GM23338 (cell line): ENCODE data around the gene FRMD4A. TPM values are rescaled to one million over a fixed set of nuclear protein-coding genes. Genes with fewer than 3 reads are reported as not detected.

Experiments used
- ATAC-seq: fragments of 200-7000 bp; cut with Tn5 transposase; 3 replicates; pipeline ENCODE4 v1.9.1; 2020
- DNase-seq: peaks from one replicate; pipeline ENCODE4 v3.0.0-alpha.2; 2015; ENCODE audit warnings: low spot score
- H2AFZ ChIP-seq: fragments of 200-600 bp; sonication (generic); 2 replicates; pipeline ENCODE4 v1.8.0; 2016; ENCODE audit warnings: antibody characterized with exemption, mild to moderate bottlenecking, moderate library complexity
- H3F3A ChIP-seq: fragments of 200-600 bp; sonication (generic); replicated peaks from 2 replicates; pipeline ENCODE4 v1.8.0; 2017; ENCODE audit warnings: antibody characterized with exemption, mixed run types, low read depth
- H3K27ac ChIP-seq: fragments of 200-600 bp; sonication (generic); 2 replicates; pipeline ENCODE4 v1.6.1; 2016; ENCODE audit warnings: low read depth
- H3K27me3 ChIP-seq: fragments of 200-600 bp; sonication (generic); 2 replicates; pipeline ENCODE4 v1.8.0; 2016; ENCODE audit warnings: mild to moderate bottlenecking, mixed run types, moderate library complexity; ENCODE audit not compliant: insufficient read depth
- H3K36me3 ChIP-seq: fragments of 200-600 bp; sonication (generic); 2 replicates; pipeline ENCODE4 v1.8.0; 2016; ENCODE audit warnings: mild to moderate bottlenecking; ENCODE audit not compliant: insufficient read depth
- H3K4me1 ChIP-seq: fragments of 200-600 bp; sonication (generic); 2 replicates; pipeline ENCODE4 v1.8.0; 2016; ENCODE audit warnings: mild to moderate bottlenecking, moderate library complexity; ENCODE audit not compliant: insufficient read depth
- H3K4me2 ChIP-seq: fragments of 200-600 bp; sonication (generic); 2 replicates; pipeline ENCODE4 v1.7.1; 2017; ENCODE audit warnings: mixed run types
- H3K4me3 ChIP-seq: fragments of 200-600 bp; sonication (generic); 2 replicates; pipeline ENCODE4 v1.6.1; 2016; ENCODE audit warnings: mixed run types
- H3K79me2 ChIP-seq: fragments of 200-600 bp; sonication (generic); replicated peaks from 2 replicates; pipeline ENCODE4 v1.8.0; 2017; ENCODE audit warnings: mild to moderate bottlenecking; ENCODE audit not compliant: insufficient read depth
- H3K9me2 ChIP-seq: fragments of 200-600 bp; sonication (generic); 2 replicates; pipeline ENCODE4 v1.8.0; 2017; ENCODE audit not compliant: insufficient read depth
- H4K20me1 ChIP-seq: fragments of 200-600 bp; sonication (generic); replicated peaks from 2 replicates; pipeline ENCODE4 v1.8.0; 2017; ENCODE audit warnings: mild to moderate bottlenecking; ENCODE audit not compliant: insufficient read depth
- H3K27ac Mint-ChIP-seq: 2 replicates; pipeline ENCODE4 v1.8.0; 2020; ENCODE audit warnings: inconsistent platforms, mild to moderate bottlenecking, moderate library complexity, mixed read lengths
- H3K27me3 Mint-ChIP-seq: 3 replicates; pipeline ENCODE4 v1.8.0; 2022; ENCODE audit warnings: low read depth, mild to moderate bottlenecking, moderate library complexity, mixed read lengths, inconsistent platforms; ENCODE audit not compliant: insufficient read depth, poor library complexity
- H3K36me3 Mint-ChIP-seq: 3 replicates; pipeline ENCODE4 v1.8.0; 2021; ENCODE audit warnings: low read depth, mild to moderate bottlenecking, inconsistent platforms, moderate library complexity, mixed read lengths
- H3K4me1 Mint-ChIP-seq: 3 replicates; pipeline ENCODE4 v1.8.0; 2020; ENCODE audit warnings: mild to moderate bottlenecking, inconsistent platforms, mixed read lengths
- H3K4me3 Mint-ChIP-seq: 3 replicates; pipeline ENCODE4 v1.8.0; 2021; ENCODE audit warnings: moderate library complexity, mild to moderate bottlenecking, inconsistent platforms, mixed read lengths
- H3K9me3 Mint-ChIP-seq: 3 replicates; pipeline ENCODE4 v1.8.0; 2020; ENCODE audit warnings: moderate library complexity, mild to moderate bottlenecking, inconsistent platforms, mixed read lengths
- CTCF ChIP-seq, 2 experiments: fragments of 200-600 bp in 1 of 2; sonication (generic) in 1 of 2; conservative IDR thresholded peaks; 2 replicates each; pipeline versions ENCODE4 v1.5.1 to v1.6.1; 2016 to 2017; ENCODE audit warnings: antibody characterized with exemption in 2 of 2, low read depth in 2 of 2, mild to moderate bottlenecking in 2 of 2, moderate library complexity in 1 of 2
- JUNB ChIP-seq: IDR thresholded peaks from one replicate; pipeline ENCODE4 v1.6.1; 2016; ENCODE audit warnings: antibody characterized with exemption; ENCODE audit not compliant: unreplicated experiment
- REST ChIP-seq: IDR thresholded peaks from one replicate; pipeline ENCODE4 v1.6.1; 2018; ENCODE audit warnings: antibody characterized with exemption; ENCODE audit not compliant: unreplicated experiment
- ZNF114 ChIP-seq: fragments of 250-450 bp; sonication (Bioruptor Pico); IDR thresholded peaks from 2 replicates; pipeline ENCODE4 v1.5.0; 2020; ENCODE audit warnings: mild to moderate bottlenecking, moderate library complexity
- ZNF462 ChIP-seq: fragments of 250-450 bp; sonication (Bioruptor Pico); IDR thresholded peaks from 2 replicates; pipeline ENCODE4 v1.5.0; 2020; ENCODE audit warnings: mild to moderate bottlenecking, moderate library complexity
- polyA plus RNA-seq: library from polyadenylated mRNA; unstranded; fragments of >200 nt; fragmentation: Nextera tagmentation; extraction: Ambion mirVana; gene quantifications from 2 replicates; pipeline ENCODE4 v1.2.1, GENCODE V29; 2016
- total RNA-seq: library from RNA; depleted of rRNA; stranded (reverse); fragments of >200 nt; shearing (Covaris generic); gene quantifications from 2 replicates; pipeline ENCODE4 v1.2.3, GENCODE V29; 2014

Gene FRMD4A
- total and polyA plus RNA-seq, 2 experiments from 2014 or later = 14.0 to 20.1 TPM

- no peak for TF ChIP-seq ZNF462 (CRISPR knock-in tag)
- no peak for TF ChIP-seq REST
- no peak for TF ChIP-seq JUNB
These were observed 236.8 kb downstream of the FRMD4A start (continued) for GRCh38 chr10:14093730-14094484.

GRCh38 chr10:14092799-14093198 is 237.9 kb downstream of the FRMD4A start:
- H3K27ac ChIP-seq = no peak overlapping the region
- H3K27me3 ChIP-seq = no peaks in the 10 kb centered on the region
- no peaks in the 10 kb centered on the region for H3K9me2 ChIP-seq
- H3K4me3 ChIP-seq = no peak overlapping the region
- no peak overlapping the region for H3K4me2 ChIP-seq
- no peaks in the 10 kb centered on the region for H3K9me3 Mint-ChIP-seq
- H3F3A ChIP-seq = no peaks in the 10 kb centered on the region
- no peak for ATAC-seq
- no peaks in the 10 kb centered on the region for H3K79me2 ChIP-seq
- H3K4me1 Mint-ChIP-seq = peaks cover 51% of the 10 kb centered on the region
- no peaks in the 10 kb centered on the region for H3K36me3 ChIP-seq
- no peak for DNase-seq
- peaks cover 6% of the 10 kb centered on the region for H3K27me3 Mint-ChIP-seq
- no peak overlapping the region for H2AFZ ChIP-seq
- H3K36me3 Mint-ChIP-seq = no peaks in the 10 kb centered on the region
- H3K4me3 Mint-ChIP-seq = no peak overlapping the region
- H3K4me1 ChIP-seq = peaks cover 23% of the 10 kb centered on the region
- H3K27ac Mint-ChIP-seq = no peak overlapping the region
- no peaks in the 10 kb centered on the region for H4K20me1 ChIP-seq
- TF ChIP-seq CTCF (conservative IDR thresholded peaks at IDR 0.05; ENCODE audit: low read depth in 2 of 2) (no peak), ZNF114 (CRISPR knock-in tag) (no peak)
